Panc1 (cell line): ENCODE data around the gene GBF1. TPM values are rescaled to one million over a fixed set of nuclear protein-coding genes. Genes with fewer than 3 reads are reported as not detected.

Source experiments
- ATAC-seq: fragments of 200-7000 bp; cut with Tn5 transposase; 2 replicates; pipeline ENCODE4 v1.9.1; 2020; ENCODE audit warnings: mild to moderate bottlenecking, moderate library complexity
- BruUV-seq: library from RNA; stranded (reverse); fragments of 400-500 nt; replicated peaks from 2 replicates; lab custom pipeline; 2021; lab: Mats Ljungman, UMichigan
- CTCF ChIA-PET: fragments of 300-600 bp; sonication (Branson Sonifier 250); formaldehyde crosslinking; loops from one replicate; lab custom pipeline; 2022; ENCODE audit warnings: antibody characterized with exemption; lab: Charles Lee
- POLR2A ChIA-PET: fragments of 300-600 bp; sonication (Branson Sonifier 250); formaldehyde crosslinking; loops from one replicate; lab custom pipeline; 2022; ENCODE audit warnings: antibody characterized with exemption; lab: Charles Lee
- DNase-seq: peaks from one replicate; pipeline ENCODE4 v3.0.0-alpha.2; 2010; ENCODE audit warnings: low read depth, low spot score
- H3K27ac ChIP-seq: 2 replicates; pipeline ENCODE4 v1.5.1; 2011; ENCODE audit warnings: mild to moderate bottlenecking, low read length, inconsistent platforms
- H3K27me3 ChIP-seq: fragments of 200-500 bp; sonication (Bioruptor generic); 2 replicates; pipeline ENCODE4 v1.6.0; 2014; ENCODE audit warnings: low read length, inconsistent platforms; ENCODE audit not compliant: control insufficient read depth, insufficient read depth
- H3K36me3 ChIP-seq: fragments of 200-500 bp; sonication (Bioruptor generic); 2 replicates; pipeline ENCODE4 v1.5.1; 2014; ENCODE audit warnings: inconsistent platforms, mild to moderate bottlenecking, low read length, moderate library complexity; ENCODE audit not compliant: control insufficient read depth, insufficient read depth
- H3K4me1 ChIP-seq: 2 replicates; pipeline ENCODE4 v1.5.1; 2011; ENCODE audit warnings: inconsistent platforms, mild to moderate bottlenecking, low read length, moderate library complexity; ENCODE audit not compliant: control insufficient read depth, insufficient read depth
- H3K4me3 ChIP-seq, 2 experiments: 2 replicates each; pipeline ENCODE4 v1.5.1; 2011 to 2012; ENCODE audit warnings: low read depth in 2 of 2, low read length in 2 of 2, mild to moderate bottlenecking in 2 of 2, inconsistent platforms in 1 of 2, moderate library complexity in 1 of 2
- H3K9me3 ChIP-seq: fragments of 200-500 bp; sonication (Bioruptor generic); 2 replicates; pipeline ENCODE4 v1.5.1; 2014; ENCODE audit warnings: low read depth, mild to moderate bottlenecking, inconsistent platforms, low read length, moderate library complexity; ENCODE audit not compliant: control insufficient read depth, insufficient read depth
- CTCF ChIP-seq: fragments of 450-650 bp; IDR thresholded peaks from 2 replicates; pipeline ENCODE4 v1.5.1; 2017; ENCODE audit warnings: mild to moderate bottlenecking
- POLR2AphosphoS5 ChIP-seq: IDR thresholded peaks from 2 replicates; pipeline ENCODE4 v1.6.1; 2012; ENCODE audit warnings: mild to moderate bottlenecking, low read depth, low read length, moderate library complexity
- REST ChIP-seq, 2 experiments: IDR thresholded peaks; 2 replicates each; pipeline ENCODE4 v1.6.1; 2011 to 2012; ENCODE audit warnings: low read depth in 2 of 2, control low read depth in 1 of 2, low read length in 1 of 2, mild to moderate bottlenecking in 1 of 2, moderate library complexity in 1 of 2; ENCODE audit not compliant: insufficient read depth in 1 of 2
- SIN3A ChIP-seq: IDR thresholded peaks from 2 replicates; pipeline ENCODE4 v1.6.1; 2012; ENCODE audit warnings: low read depth, mild to moderate bottlenecking, low read length, moderate library complexity, borderline replicate concordance; ENCODE audit not compliant: insufficient read depth
- TCF7L2 ChIP-seq: IDR thresholded peaks from 2 replicates; pipeline ENCODE4 v1.6.1; 2011; ENCODE audit warnings: mild to moderate bottlenecking, low read depth, low read length, inconsistent platforms
- in situ Hi-C: cut with HindIII; loops from 2 replicates; pipeline ENCODE4 v1.10.0; 2016; ENCODE audit warnings: low sequenced_read_pairs, low pct_unique_long_range_greater_than_20kb
- intact Hi-C: fragments of 100-400 bp; cut with micrococcal nuclease; formaldehyde crosslinking; loops from one replicate; pipeline ENCODE4 v1.10.0; 2022; ENCODE audit not compliant: unreplicated experiment
- total RNA-seq: library from RNA; stranded (reverse); gene quantifications from one replicate; pipeline ENCODE4 v1.2.1, GENCODE V29; 2021; ENCODE audit not compliant: unreplicated experiment

The GBF1 gene
- total RNA-seq, 1 experiment from 2014 or later = 65.0 TPM

GRCh38 chr10:102410429-102411073 lies 165.2 kb downstream of the GBF1 start:
- Histone ChIP-seq H3K4me1 (peaks cover 8% of the 10 kb centered on the region), H3K4me3 (peak overlapping the region; percentile 33 to 51), H3K9me3 (no peaks in the 10 kb centered on the region), H3K27me3 (0 out of 2 replicates have a peak, but pooled peaks cover 2% of the 10 kb centered on the region), H3K36me3 (no peaks in the 10 kb centered on the region; the same call in 1 of the 2 replicates), H3K27ac (peak overlapping the region; percentile 10; the same call in 1 of the 2 replicates)
- TF ChIP-seq TCF7L2 (no peak), REST (IDR thresholded peaks at IDR 0.05; ENCODE audit: insufficient read depth in 1 of 2, low read depth in 2 of 2, low read length in 1 of 2) (0 out of 4 replicates have a peak, but pooled peaks of 1 of the 2 experiments have one; percentile 36)
- DNase-seq (no peak), ATAC-seq (0 out of 2 replicates have a peak, but pooled peaks have one; percentile 11)
- ChIA-PET POLR2A (interaction anchor here (0.6 to 1.2 kb wide), 3 partner anchors 12 to 29 kb away, joined by 3 to 12 read pairs (median 3); no protein-coding TSS in a partner anchor), CTCF (interaction anchor here (0.5 to 1.4 kb wide), 2 partner anchors 10 to 32 kb away, joined by 4 to 7 read pairs; partner anchors contain the start of gene FBXL15)
- intact Hi-C loops = no loop called here
- no TSS peak for BruUV-seq
- in situ Hi-C loops = no loop called here

- CTCF ChIA-PET = no interaction called here
Measured at GRCh38 chr10:102411341-102412255, 166.3 kb downstream of the GBF1 start.

More at GRCh38 chr10:102411341-102412255, 166.3 kb downstream of the GBF1 start:
- intact Hi-C loops = no loop called here
- TF ChIP-seq POLR2AphosphoS5 = no peak
- TF ChIP-seq TCF7L2 = no peak
- TF ChIP-seq CTCF = no peak
- no peak for TF ChIP-seq REST (IDR thresholded peaks at IDR 0.05; ENCODE audit: insufficient read depth in 1 of 2, low read depth in 2 of 2, low read length in 1 of 2)
- TF ChIP-seq SIN3A = no peak
- in situ Hi-C loops = no loop called here
- ATAC-seq = no peak
- no TSS peak for BruUV-seq
- Histone ChIP-seq H3K9me3 (no peaks in the 10 kb centered on the region), H3K27me3 (0 out of 2 replicates have a peak, but pooled peaks cover 2% of the 10 kb centered on the region), H3K27ac (no peak overlapping the region), H3K4me3 (no peak overlapping the region), H3K4me1 (peaks cover 8% of the 10 kb centered on the region), H3K36me3 (no peaks in the 10 kb centered on the region; the same call in 1 of the 2 replicates)
- no peak for DNase-seq
- POLR2A ChIA-PET = interaction anchor here (1.2 kb wide), 1 partner anchor 11 kb away, joined by 3 read pairs; no protein-coding TSS in a partner anchor
